Loucy (cell line): ENCODE measurements around the gene RUNX1.

Experiments used
- EZH2phosphoT487 ChIP-seq: fragments of 200-600 bp; IDR thresholded peaks from 2 replicates; pipeline ENCODE4 v1.6.1; 2018; ENCODE audit warnings: antibody characterized with exemption, mild to moderate bottlenecking, moderate library complexity, borderline replicate concordance
- TF ChIP-seq, protein P1 (sequence below): fragments of 200-600 bp; sonication (generic); conservative IDR thresholded peaks from 2 replicates; pipeline ENCODE4 v1.5.1; 2014; ENCODE audit warnings: mild to moderate bottlenecking, antibody characterized with exemption, low read length

DNA sequence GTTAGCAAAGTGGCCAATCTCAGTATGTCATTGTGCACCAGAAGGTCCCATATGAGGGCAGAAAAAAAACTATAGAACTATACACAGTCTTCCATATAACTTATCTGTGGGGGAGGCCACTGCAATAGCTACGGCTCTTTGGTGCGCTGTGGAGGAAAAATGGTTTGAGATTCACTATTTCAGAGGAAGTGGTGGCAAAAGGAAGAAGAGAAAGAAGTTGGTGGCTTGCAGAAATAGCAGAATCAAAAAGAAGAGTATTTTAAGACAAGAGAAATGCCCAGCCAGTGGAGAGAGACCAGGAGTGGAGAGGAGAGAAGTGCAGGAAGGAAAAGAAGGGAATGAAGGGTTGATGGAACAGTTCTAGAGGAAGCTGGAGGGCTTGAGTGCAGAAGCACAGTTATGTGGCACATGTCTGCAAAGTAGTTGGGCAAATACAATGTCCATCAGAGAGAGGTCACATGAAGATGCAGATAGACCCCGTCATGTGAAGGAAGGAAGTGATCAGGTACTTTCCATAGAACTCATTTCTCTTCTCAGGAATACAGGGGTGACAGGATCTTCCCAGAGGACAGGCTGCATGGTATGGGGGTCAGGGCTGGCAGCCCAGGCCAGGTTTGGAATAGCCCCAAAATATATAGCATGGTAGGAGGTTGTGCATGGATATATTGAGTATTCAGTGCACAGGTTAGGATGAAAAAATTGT is 64.6 kb downstream of the RUNX1 start:
- TF ChIP-seq, protein P1, sequence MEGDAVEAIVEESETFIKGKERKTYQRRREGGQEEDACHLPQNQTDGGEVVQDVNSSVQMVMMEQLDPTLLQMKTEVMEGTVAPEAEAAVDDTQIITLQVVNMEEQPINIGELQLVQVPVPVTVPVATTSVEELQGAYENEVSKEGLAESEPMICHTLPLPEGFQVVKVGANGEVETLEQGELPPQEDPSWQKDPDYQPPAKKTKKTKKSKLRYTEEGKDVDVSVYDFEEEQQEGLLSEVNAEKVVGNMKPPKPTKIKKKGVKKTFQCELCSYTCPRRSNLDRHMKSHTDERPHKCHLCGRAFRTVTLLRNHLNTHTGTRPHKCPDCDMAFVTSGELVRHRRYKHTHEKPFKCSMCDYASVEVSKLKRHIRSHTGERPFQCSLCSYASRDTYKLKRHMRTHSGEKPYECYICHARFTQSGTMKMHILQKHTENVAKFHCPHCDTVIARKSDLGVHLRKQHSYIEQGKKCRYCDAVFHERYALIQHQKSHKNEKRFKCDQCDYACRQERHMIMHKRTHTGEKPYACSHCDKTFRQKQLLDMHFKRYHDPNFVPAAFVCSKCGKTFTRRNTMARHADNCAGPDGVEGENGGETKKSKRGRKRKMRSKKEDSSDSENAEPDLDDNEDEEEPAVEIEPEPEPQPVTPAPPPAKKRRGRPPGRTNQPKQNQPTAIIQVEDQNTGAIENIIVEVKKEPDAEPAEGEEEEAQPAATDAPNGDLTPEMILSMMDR: no peak
- no peak for TF ChIP-seq EZH2phosphoT487
